Left ventricle myocardium superior (tissue), 1 donor: ENCODE data around the gene OSMR. TPM values are rescaled to one million over a fixed set of nuclear protein-coding genes. Genes with fewer than 3 reads are reported as not detected.
A peak's percentile ranks its signal among the peaks of the same experiment; 100 is the strongest.

Source experiments
- ATAC-seq: fragments of 200-7000 bp; cut with Tn5 transposase; one replicate; pipeline ENCODE4 v1.9.1; 2020; ENCODE audit warnings: mild to moderate bottlenecking, moderate library complexity
- DNase-seq: peaks from one replicate; pipeline ENCODE4 v3.0.0-alpha.2; 2020
- intact Hi-C: fragments of 100-400 bp; cut with micrococcal nuclease; formaldehyde crosslinking; loops from one replicate; pipeline ENCODE4 v1.11.0; 2022
- long read RNA-seq: library from polyadenylated mRNA; unstranded; transcript quantifications from one replicate; pipeline ENCODE4 v2.0.0, GENCODE V29; 2021
- total RNA-seq: library from RNA; stranded (reverse); fragmentation: NEBNext Ultra II Directional; extraction: Animal tissue kit (Norgen Biotek cat#: 25700); gene quantifications from one replicate; pipeline ENCODE4 v1.2.1, GENCODE V29; 2021
- donor health status: DM: no; HTN: yes; CAD: no; lungs with severe emphysema.

OSMR gene
- total RNA-seq = 9.9 TPM
- long read RNA-seq, partial matches to known transcripts = 1 of 6 reads
- long read RNA-seq, other reads (novel, unspliced or antisense) = 5 of 6 reads

DNA sequence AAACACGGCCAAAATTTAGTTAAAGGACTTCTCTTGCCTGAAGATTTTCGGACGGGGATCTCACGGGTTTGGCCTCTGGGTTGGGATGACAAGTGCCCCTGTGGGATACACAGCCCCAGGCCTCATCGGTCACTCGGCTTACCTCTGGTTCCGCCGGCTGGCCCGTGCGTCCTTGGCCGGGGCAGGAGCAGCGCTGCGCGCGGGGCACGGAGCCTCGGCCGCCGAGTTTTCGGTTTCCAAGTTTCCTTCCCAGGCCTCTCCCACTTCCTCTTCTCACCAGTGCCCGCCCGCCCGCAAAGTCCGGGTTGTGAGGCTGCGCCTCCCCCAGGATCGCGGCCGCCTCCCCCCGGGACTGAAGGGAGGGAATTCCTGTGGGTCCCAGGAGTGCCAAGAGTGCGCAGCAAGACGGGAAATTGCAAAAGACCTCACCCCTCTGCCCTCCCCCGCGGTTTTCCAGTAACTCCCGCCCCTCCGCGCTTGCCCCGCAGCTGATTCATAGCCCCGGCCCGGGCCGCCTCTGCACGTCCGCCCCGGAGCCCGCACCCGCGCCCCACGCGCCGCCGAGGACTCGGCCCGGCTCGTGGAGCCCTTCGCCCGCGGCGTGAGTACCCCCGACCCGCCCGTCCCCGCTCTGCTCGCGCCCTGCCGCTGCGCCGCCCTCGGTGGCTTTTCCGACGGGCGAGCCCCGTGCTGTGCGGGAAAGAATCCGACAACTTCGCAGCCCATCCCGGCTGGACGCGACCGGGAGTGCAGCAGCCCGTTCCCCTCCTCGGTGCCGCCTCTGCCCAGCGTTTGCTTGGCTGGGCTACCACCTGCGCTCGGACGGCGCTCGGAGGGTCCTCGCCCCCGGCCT is at the start of gene OSMR:
Gene OSMR (plus strand): TSS at position 487 of the 853 bp plus-strand sequence. CDS start 23,033 bp downstream, outside the sequence.
- intact Hi-C loops = no loop called here
- DNase-seq (peak; percentile 92), ATAC-seq (peak; percentile 97)

DNA sequence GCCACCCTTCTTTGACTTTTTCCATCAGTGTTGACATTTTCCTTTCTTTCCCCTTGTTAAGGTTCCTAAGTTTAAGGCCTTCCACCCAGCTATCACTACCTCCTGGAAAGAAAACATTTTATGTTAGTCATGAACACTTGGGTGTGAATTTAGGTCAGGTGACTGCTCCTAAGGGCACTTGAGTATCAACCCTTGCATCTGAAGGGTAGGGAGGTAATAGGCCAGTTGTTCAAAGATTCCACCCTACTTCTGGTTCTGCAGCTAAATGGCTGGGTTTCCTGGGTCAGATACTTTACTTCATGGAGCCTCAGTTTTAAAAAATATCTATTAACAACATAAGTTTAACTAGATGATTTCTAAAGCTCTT is 49.1 kb upstream of the OSMR start:
- ATAC-seq (no peak), DNase-seq (no peak)
- intact Hi-C loops = no loop called here

DNA sequence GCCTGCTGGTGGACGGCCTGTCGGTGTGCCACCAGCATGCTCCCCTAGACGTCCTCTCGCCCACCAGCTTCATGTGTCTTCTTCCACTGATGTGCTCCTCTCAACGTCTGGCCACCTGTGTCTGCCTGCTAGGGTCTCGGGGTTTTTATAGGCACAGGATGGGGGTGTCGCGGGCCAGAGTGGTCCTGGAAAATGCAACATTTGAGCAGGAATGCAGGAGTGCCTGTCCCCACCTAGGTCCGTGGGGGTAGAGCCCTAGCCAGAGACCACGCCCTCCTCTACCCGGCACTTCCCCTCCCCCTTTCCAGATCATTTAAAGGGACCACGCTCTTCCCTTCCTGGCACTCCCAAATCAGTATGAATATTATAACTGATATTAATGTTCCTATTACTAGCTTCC is 48.0 kb upstream of the OSMR start:
- no peak for DNase-seq
- intact Hi-C loops = no loop called here
- ATAC-seq = no peak

DNA sequence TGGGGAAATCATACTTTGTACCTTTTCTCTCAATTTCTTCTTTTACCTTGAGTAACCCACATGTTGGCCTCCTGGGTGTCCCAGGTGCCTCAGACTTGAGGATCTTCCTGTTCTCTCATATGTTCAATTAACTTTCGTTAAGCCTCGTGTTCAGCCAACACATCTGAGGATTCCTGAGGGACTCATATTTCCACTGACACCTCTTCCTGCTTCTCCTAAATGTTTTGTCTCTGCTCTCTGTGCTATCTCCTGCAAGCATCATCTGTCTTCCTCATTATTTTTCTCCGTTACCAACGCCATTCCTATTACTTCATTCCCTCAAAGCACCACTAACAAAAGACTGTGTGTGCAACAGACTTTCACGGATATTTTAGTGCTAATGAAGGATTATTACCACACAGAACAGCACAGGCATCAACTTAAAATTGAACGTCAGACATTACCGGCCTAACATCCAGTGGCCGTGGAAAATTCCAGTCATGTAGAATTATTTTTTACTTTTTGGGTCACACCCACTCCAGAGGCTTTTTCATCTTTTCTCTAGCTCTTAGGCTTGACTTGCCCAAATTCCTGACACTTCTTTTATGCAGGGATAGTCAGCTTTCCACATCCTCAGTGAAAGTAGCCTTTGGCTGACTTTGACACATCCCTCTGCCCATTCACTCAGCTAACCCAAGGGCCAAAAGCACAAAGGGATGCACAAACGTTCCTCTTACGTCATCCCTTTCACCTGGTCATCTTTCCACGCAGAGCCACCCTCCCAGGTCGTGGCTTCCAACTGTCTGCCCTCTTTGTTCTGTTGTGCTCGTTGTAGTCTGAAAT is 46.0 kb upstream of the OSMR start:
- intact Hi-C loops = no loop called here
- no peak for ATAC-seq
- DNase-seq = no peak

DNA sequence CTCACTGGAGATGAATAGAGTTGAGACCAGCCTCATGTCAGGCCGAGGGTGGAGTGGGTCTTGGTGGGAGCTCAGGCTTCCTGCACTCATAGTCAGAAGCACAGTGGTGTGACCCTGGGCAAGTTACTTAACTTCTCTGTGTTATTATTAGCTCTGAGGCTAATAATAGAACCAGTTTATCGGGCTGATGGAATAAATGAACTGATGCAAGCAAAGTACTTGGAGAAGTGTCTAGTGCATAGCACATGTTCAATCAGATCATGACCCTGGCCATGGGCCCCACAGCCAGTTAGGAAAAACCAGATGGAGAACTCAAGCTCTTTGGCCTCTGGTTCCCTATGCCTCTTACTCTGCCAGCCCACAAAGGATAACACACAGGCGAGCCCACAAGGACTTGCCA is 45.3 kb upstream of the OSMR start:
- intact Hi-C loops = no loop called here
- DNase-seq (peak; percentile 49), ATAC-seq (peak; percentile 81)

DNA sequence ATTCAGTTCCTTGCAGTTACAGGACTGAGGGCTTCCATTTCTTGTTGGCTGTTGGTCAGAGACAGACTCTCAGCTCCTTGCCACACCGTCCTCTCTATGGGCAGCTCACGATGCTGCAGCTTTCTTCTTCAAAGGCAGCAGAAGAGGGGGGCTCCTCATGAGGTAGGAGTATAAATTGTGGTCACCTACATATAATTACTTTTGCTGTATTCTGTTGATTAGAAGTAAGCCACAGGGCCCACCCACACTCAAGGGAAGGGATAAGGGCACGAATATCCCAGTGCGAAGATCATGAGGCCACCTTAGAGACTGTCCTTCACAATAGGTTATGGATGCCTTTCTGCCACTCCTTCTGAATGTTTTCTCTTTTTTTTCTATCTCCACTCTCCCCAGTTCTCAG is 43.7 kb upstream of the OSMR start:
- intact Hi-C loops = no loop called here
- DNase-seq = no peak
- ATAC-seq = no peak

DNA sequence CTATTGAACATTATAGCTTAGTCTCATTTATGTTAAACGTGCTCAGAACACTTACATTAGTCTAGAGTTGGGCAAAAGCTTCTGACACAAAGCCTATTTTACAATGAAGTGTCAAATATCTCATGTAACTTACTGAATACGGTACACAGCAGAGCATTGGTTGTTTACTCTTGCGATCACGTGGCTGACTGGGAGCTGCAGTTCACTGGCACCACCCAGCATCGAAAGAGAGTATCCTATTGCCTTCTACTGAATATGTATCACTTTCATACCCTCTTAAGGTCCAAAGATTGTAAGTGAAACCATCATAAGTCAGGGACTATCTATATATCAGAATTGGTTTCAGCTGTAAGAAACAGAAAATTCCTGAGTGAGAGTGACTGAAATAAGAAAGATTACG is 42.6 kb upstream of the OSMR start:
- intact Hi-C loops = no loop called here
- DNase-seq = no peak
- no peak for ATAC-seq

DNA sequence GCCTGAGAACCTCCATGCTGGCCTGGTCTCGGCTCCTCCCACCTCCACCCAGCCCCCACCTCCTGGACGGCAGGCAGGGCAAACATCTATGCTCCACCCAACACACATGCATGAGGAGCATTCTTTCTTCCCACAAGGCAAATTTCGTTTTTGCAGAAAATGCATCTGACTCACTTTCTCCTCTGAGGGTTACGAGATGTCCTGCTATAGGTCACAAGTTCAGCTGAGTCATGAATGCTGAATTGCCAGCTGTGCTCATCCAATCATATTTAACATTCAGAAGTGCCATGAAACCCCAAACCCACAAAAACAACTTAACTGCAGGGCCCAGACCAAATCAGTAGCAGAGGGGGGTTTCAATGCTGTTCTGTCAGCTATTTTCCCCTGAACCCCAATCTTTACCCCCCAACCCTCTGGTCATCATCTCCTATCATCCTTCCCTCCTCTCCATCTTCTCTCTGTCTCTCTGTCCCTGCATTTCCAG is 39.0 kb upstream of the OSMR start:
- no peak for DNase-seq
- intact Hi-C loops = no loop called here
- no peak for ATAC-seq

DNA sequence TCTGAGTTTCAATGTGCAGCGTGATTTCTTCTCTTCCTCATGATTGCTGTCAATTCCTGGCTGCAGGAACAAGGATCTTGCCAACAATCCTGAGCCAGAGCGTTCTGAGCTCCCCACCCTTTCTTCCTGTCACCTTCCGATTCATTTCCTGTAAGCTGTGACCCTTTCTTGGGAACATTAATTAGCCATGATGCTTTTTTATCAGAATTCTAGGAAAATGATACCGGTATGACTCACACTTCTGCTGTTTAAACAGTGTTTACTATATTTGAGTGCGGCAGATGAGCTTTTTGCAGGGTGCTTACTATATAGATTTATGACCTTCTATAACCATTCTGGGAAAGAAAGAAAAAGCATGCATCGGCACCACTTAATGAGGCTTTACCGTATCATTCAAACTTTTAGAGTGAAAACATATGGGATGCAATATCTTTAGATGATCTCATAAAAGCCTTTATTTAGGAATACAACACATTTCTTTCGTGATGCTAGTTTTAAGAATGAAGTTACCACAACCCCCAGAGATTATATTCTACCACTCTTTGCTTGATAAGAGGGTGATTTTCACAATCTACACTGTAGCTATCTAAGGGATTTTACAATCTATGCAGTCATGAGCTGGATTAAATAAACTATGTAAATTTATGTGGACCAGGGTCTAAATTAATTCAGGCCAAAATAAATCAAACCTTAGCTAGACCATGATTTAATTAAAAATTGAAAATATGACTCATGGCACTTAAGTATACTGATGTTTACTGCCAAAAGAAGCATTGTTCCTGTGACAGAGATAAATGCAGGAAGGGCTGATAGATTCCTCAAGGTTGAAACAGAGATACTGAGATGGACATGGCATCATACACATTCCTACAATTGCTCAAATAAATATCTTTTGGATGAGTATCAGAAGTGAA is 38.0 kb upstream of the OSMR start:
- DNase-seq = no peak
- intact Hi-C loops = no loop called here
- ATAC-seq = peak; percentile 43

DNA sequence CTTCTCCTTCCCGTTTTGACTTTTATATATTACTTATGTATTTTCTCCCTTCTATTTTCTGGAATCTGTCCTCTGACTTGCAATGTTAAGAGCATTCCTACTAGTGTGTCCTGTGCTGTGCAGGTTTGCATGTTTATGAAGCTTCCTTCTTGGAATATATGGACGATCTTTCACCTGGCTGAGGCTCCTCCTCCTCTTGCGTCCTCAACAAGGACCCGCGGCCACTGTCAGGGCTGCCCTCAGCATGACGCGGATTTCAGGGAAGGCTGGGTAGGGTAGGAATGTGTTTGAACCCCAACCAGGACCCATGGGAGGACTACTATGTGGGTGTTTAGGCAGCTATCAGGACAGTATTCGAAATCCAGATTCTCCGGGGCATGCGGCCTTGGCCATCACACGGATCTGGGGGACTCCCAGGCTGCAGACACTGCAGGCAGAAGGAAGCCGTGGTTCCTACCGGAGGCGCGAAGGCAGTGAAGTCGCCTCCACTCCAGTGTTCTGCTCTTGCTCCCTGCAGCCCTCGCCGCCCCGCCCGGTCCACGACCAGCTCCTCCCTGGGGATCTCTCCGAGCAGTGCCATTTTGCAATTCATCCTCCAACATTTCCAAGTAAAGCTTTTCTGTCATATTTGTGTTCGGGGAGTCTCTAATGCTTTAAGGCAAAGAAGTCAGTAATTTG is 37.0 kb upstream of the OSMR start:
- DNase-seq = peak; percentile 39
- ATAC-seq = peak; percentile 32

DNA sequence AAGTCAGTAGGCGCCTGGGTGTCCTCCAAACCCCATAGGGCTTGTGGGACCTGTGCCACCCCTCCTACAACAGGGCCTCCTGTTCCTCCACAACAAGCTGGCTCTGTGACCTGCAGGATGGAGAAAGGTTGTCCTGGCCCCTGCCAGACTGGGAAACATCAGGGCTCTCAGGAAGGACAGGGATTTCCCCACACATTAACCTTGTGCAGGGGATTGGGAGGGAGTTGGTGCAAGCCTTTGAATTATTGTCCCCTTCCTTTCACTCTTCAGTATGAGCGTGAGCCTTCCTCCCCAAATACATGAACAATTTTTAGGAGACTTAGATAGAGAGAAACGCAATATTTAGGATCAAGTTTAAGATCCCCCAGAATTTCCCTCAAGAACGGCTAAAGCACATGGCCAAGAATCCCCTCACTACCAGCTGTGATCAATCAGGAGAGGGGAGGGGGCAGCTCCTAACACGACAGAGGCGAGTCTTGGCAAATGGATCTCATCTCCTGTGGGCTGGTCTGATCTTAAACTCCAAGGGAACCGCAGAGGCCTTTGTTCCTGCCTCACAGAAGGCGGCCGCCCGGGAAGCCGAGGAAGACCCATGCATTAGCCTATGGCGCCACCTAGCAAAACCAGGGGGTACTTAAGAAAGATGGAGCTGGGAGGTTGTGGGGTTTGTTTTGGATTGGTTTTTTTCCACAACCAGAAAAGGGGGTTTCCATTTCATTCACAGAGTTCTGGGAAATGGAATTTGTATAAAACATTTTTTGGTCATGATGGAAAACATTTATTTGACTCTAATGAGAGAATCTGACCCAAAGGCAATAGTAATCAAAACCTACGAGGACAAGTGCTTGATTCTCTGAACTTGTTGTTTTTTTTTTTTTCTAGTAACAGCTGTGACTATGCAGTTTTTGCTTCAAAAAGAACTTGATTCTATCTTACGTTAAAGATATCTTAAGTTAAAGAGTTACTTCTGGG is 36.1 kb upstream of the OSMR start:
- DNase-seq = peak; percentile 86
- ATAC-seq = peak; percentile 94
- intact Hi-C loops = loop anchor here (5.0 kb wide), 1 partner anchor 367 kb away; no protein-coding TSS in a partner anchor

More for the DNA sequence above, 37.0 kb upstream of the OSMR start:
- intact Hi-C loops = no loop called here

DNA sequence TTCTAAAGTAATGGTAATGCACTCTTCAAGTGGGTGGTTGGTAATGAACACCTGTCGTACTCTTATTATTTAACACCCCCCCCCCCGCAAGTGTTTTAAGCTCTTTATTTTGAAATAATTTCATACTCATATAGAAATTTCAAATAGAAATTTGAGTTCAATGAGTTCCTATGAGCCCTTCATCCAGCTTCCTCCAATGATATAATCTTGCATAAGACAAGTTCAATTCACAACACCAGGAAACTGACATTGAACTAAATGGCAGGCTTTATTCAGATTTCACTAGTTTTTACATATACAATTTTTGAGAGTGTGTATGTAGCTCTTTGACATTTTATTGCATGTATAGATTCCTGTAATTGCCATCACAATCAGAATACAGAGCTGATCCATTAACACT is 30.9 kb upstream of the OSMR start:
- ATAC-seq (no peak), DNase-seq (no peak)
- intact Hi-C loops = loop anchor here (5.0 kb wide), 1 partner anchor 373 kb away; no protein-coding TSS in a partner anchor

DNA sequence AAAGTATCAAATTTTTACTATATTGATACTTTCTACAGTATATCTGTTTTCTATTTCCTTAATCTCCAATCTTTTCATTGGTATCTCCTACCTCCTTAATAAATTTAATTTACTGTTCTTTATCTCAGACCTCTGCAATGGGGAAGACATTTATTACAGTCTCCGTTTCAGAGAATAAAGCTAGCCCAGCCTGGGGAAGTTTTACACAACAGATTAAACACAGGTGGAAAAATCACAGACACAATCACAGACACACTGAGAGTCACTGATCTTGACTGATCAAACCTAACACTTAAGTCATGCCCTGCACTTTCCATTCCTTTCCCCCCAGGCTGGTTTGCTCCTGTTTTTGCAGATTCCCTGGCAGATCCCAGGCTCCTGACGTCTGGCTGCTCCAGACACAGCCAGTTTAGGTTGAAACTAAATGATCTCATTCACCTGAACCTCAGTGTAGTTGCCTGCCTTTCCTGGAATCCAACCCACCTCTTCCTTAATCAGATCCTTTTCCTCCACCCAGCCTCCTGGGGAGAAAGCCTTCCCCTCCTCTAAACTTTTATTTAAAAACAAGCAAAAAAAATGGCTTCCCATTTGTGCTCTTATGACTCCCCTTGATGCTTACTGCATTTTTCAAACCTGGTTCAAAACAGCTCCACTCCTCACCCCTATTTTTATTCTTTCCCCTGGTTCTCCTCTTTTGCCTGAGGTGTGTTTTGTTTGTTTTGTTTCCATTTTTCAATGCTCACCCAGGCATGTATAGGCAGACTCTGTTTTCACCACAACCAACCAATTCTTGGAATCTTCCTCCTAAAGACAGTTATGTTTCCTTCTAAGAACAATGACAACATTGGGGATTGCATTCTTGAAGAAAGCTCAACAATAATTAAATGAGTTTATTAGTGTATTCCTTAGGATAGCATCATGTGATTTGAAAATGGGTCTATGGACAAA is 29.5 kb upstream of the OSMR start:
- intact Hi-C loops = no loop called here
- no peak for ATAC-seq
- DNase-seq = no peak

DNA sequence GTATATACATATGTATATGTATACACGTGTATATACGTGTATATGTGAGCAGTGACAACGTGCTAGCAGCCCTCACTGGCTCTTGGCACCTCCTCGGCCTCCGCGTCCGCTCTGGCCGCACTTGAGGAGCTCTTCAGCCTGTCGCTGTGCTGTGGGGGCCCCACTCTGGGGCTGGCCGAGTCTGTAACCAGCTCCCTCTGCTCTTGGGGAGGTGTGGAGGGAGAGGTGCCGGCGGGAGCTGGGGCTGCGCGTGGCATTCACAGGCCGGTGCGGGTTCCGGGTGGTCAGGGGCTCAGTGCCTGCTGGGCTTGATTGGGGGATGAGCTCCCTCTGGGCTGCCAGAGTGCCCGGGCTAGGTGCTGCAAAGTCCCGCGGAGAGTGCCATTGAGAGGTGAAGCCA is 24.1 kb upstream of the OSMR start:
- no peak for DNase-seq
- intact Hi-C loops = no loop called here
- ATAC-seq = no peak

DNA sequence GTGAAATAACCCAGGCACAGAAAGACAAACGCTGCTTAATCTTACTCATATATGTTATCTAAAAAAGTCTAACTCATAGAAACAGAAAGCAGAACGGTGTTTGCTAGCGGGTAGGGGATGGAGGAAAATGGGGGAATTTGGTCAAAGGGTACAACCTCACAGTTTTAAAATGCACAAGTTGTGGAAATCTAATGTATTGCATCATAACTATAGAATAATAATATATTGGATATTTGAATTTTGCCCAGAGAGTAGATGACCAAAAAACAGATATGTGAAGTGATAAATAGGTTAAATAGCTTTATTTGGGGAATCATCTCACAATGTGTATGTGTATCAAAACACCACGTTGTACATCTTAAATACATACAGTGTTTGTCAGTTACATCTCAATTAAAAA is 22.3 kb upstream of the OSMR start:
- DNase-seq (no peak), ATAC-seq (no peak)
- intact Hi-C loops = no loop called here

DNA sequence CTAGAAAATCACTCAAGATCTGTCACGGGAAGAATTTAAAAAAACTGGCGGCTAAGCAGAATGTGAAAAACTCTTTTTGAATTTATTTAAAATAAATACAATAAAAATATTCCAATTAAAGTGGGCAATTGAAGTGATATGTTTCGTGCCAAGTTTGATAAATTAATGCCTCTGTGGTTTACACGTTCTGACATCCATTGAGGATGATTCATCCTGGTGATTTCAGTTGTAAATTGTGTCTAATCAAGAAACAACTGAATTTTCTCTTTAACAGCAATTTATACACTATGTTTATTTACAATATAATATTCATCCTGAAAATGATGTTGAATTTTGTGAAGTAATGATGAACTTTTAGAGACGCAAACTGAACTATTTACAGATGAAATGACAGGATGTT is 21.0 kb upstream of the OSMR start:
- intact Hi-C loops = no loop called here
- ATAC-seq = no peak
- DNase-seq = no peak
